HepG2 (cell line): ENCODE data around the gene STEAP1. TPM values are rescaled to one million over a fixed set of nuclear protein-coding genes. Genes with fewer than 3 reads are reported as not detected.

Experiments used
- ATAC-seq: fragments of 200-7000 bp; cut with Tn5 transposase; 3 replicates; pipeline ENCODE4 v1.9.1; 2020; ENCODE audit warnings: mild to moderate bottlenecking, moderate library complexity
- BruUV-seq: library from RNA; stranded (reverse); fragments of 400-500 nt; replicated peaks from 2 replicates; lab custom pipeline; 2021; lab: Mats Ljungman, UMichigan
- CTCF ChIA-PET: fragments of 300-600 bp; formaldehyde crosslinking; extraction: SDS; loops from one replicate; lab custom pipeline; 2021; ENCODE audit warnings: low total read pairs, inconsistent platforms, low intra/inter-chr PET ratio; lab: Yijun Ruan, JAX
- POLR2A ChIA-PET: fragments of 350-600 bp; sonication (Branson Sonifier 250); formaldehyde crosslinking; loops from one replicate; lab custom pipeline; 2020; ENCODE audit warnings: antibody characterized with exemption, inconsistent platforms; lab: Yijun Ruan, JAX
- DNase-seq: peaks from one replicate; pipeline ENCODE4 v3.0.0-alpha.2; 2015; ENCODE audit warnings: low spot score
- FAIRE-seq: peaks from 3 replicates; lab custom pipeline; 2011; peaks lifted over from hg19 to GRCh38; lab: Jason Lieb, UNC
- H2AFZ ChIP-seq: one replicate; pipeline ENCODE4 v1.6.1; 2011; ENCODE audit warnings: low read length, inconsistent platforms
- H3K27ac ChIP-seq: fragments of 300-600 bp; 3 replicates; pipeline ENCODE4 v1.8.0; 2011; ENCODE audit warnings: mixed run types, mild to moderate bottlenecking, mixed read lengths, low read length, inconsistent platforms; ENCODE audit not compliant: insufficient read depth; ENCODE audit errors: extremely low read length
- H3K27me3 ChIP-seq, 2 experiments: fragments of 200-600 bp in 1 of 2; 2 replicates in 1 of 2; 3 replicates in 1 of 2; pipeline versions ENCODE4 v1.6.0 to v1.8.0; 2011; ENCODE audit warnings: low read length in 2 of 2, mild to moderate bottlenecking in 2 of 2, moderate library complexity in 2 of 2, inconsistent platforms in 1 of 2; ENCODE audit not compliant: insufficient read depth in 2 of 2, control insufficient read depth in 1 of 2
- H3K36me3 ChIP-seq, 2 experiments: fragments of 200-600 bp in 1 of 2; replicated peaks in 1 of 2; 2 replicates in 1 of 2; 3 replicates in 1 of 2; pipeline versions ENCODE4 v1.5.1 to v1.8.0; 2011; ENCODE audit warnings: low read length in 2 of 2, inconsistent platforms in 1 of 2; ENCODE audit not compliant: insufficient read depth in 2 of 2, control insufficient read depth in 1 of 2
- H3K4me1 ChIP-seq: 2 replicates; pipeline ENCODE4 v1.5.1; 2012; ENCODE audit warnings: low read length, inconsistent platforms; ENCODE audit not compliant: insufficient read depth
- H3K4me2 ChIP-seq: 2 replicates; pipeline ENCODE4 v1.6.0; 2011; ENCODE audit warnings: low read depth, low read length, inconsistent platforms
- H3K4me3 ChIP-seq, 3 experiments: fragments of 200-600 bp in 1 of 3; sonication (generic), shearing (Covaris generic) in 1 of 3; replicated peaks in 1 of 3; 2 replicates each; pipeline ENCODE4 v1.5.1; 2011 to 2016; ENCODE audit warnings: low read length in 3 of 3, inconsistent platforms in 2 of 3, low read depth in 2 of 3, mild to moderate bottlenecking in 2 of 3, control low read depth in 1 of 3, mixed read lengths in 1 of 3; ENCODE audit not compliant: insufficient read depth in 1 of 3
- H3K79me2 ChIP-seq: one replicate; pipeline ENCODE4 v1.6.1; 2011; ENCODE audit warnings: low read length, inconsistent platforms; ENCODE audit not compliant: insufficient read depth
- H3K9ac ChIP-seq: 2 replicates; pipeline ENCODE4 v1.6.0; 2011; ENCODE audit warnings: mild to moderate bottlenecking, low read depth, low read length, inconsistent platforms; ENCODE audit not compliant: insufficient read depth
- H3K9me3 ChIP-seq: 2 replicates; pipeline ENCODE4 v1.5.1; 2012; ENCODE audit warnings: mild to moderate bottlenecking, low read length
- H4K20me1 ChIP-seq: 2 replicates; pipeline ENCODE4 v1.6.0; 2011; ENCODE audit warnings: inconsistent platforms, mild to moderate bottlenecking, low read length, moderate library complexity; ENCODE audit not compliant: insufficient read depth
- AHR ChIP-seq: IDR thresholded peaks from 2 replicates; pipeline ENCODE4 v1.6.1; 2018; ENCODE audit warnings: missing genetic modification reagents, missing compliant biosample characterization
- ATF4 ChIP-seq, 2 experiments: fragments of 450-650 bp in 1 of 2; sonication (generic) in 1 of 2; formaldehyde crosslinking; IDR thresholded peaks; 2 replicates each; pipeline versions ENCODE4 v1.5.0 to v1.8.0; 2020 to 2022; ENCODE audit warnings: mild to moderate bottlenecking in 1 of 2, missing genetic modification reagents in 1 of 2
- BCL6 ChIP-seq: IDR thresholded peaks from 2 replicates; pipeline ENCODE4 v1.6.1; 2016; ENCODE audit warnings: missing genetic modification reagents, missing compliant biosample characterization
- CEBPG ChIP-seq: IDR thresholded peaks from 2 replicates; pipeline ENCODE4 v1.6.1; 2016
- EP300 ChIP-seq, 3 experiments: sonication (generic) in 1 of 3; formaldehyde crosslinking in 1 of 3; IDR thresholded peaks; 2 replicates each; pipeline versions ENCODE4 v1.5.1 to v1.6.1; 2011 to 2020; ENCODE audit warnings: low read depth in 2 of 3, low read length in 2 of 3, borderline replicate concordance in 1 of 3, improper control_type of control experiment in 1 of 3, mild to moderate bottlenecking in 1 of 3, missing genetic modification reagents in 1 of 3, moderate library complexity in 1 of 3
- KLF16 ChIP-seq, 2 experiments: sonication (generic) in 1 of 2; formaldehyde crosslinking in 1 of 2; IDR thresholded peaks; 2 replicates each; pipeline versions ENCODE4 v1.6.1 to v1.8.0; 2016 to 2023; ENCODE audit warnings: missing genetic modification reagents in 2 of 2, missing compliant biosample characterization in 1 of 2
- RBM22 ChIP-seq: fragments of 200-400 bp; formaldehyde crosslinking; optimal IDR thresholded peaks from 2 replicates; pipeline ENCODE3; 2017; ENCODE audit warnings: mild to moderate bottlenecking, low read length, moderate library complexity
- SOX6 ChIP-seq, 2 experiments: fragments of 450-650 bp in 1 of 2; sonication (generic) in 1 of 2; formaldehyde crosslinking in 1 of 2; IDR thresholded peaks; 2 replicates each; pipeline versions ENCODE4 v1.4.0 to v1.6.1; 2017 to 2020; ENCODE audit warnings: antibody characterized with exemption in 1 of 2, mild to moderate bottlenecking in 1 of 2, missing genetic modification reagents in 1 of 2
- WGBS: methylation state at CpG from one replicate; pipeline ENCODE4 v1.1.6; 2017; ENCODE audit warnings: low lambda C conversion rate; 5-methylcytosine and 5-hydroxymethylcytosine counted together
- in situ Hi-C: cut with HindIII; loops from 2 replicates; pipeline ENCODE4 v1.10.0; 2017; ENCODE audit warnings: low pct_unique_long_range_greater_than_20kb; ENCODE audit not compliant: extremely low pct_ligation_motif_present
- intact Hi-C: fragments of 100-400 bp; cut with micrococcal nuclease; formaldehyde crosslinking; loops from one replicate; pipeline ENCODE4 v1.10.0; 2022; ENCODE audit not compliant: unreplicated experiment
- polyA plus RNA-seq, 8 experiments: library from polyadenylated mRNA; depleted of rRNA in 3 of 8; stranded (reverse) in 7 of 8; unstranded in 1 of 8; fragments of >200 nt; fragmentation: Illumina TruSeq in 4 of 8; extraction: Trizol in 4 of 8; gene quantifications; 2 replicates each; pipeline versions ENCODE4 v1.2.1 to v1.2.3, GENCODE V29; 2011 to 2016; ENCODE audit warnings: low read depth in 4 of 8, missing spikeins in 1 of 8, mixed read lengths in 1 of 8; ENCODE audit not compliant: insufficient read depth in 1 of 8
- total RNA-seq, 5 experiments: library from RNA; depleted of rRNA; stranded (reverse); fragments of >200 nt; fragmentation: Illumina TruSeq; extraction: Trizol; gene quantifications; 2 replicates each; pipeline ENCODE4 v1.2.3, GENCODE V29; 2016; ENCODE audit warnings: low read depth in 1 of 5
- TF ChIP-seq, protein P1 (sequence below): sonication (generic); formaldehyde crosslinking; conservative IDR thresholded peaks from 2 replicates; pipeline ENCODE4 v1.4.0; 2020; ENCODE audit warnings: mild to moderate bottlenecking, missing genetic modification reagents, moderate library complexity

STEAP1 gene
- total and polyA plus RNA-seq, 2 of the 13 experiments (the other 11 are each of a cell fraction or from before 2014, with no cell fraction given), result 23.2 to 24.2 TPM

GRCh38 chr7:90180011-90180585, 25.8 kb downstream of the STEAP1 start:
- no peak overlapping the region for H2AFZ ChIP-seq
- no peak overlapping the region for H3K4me2 ChIP-seq
- no peaks in the 10 kb centered on the region for H3K27me3 ChIP-seq
- ChIA-PET CTCF (no interaction called here), POLR2A (interaction anchor here (1.2 to 4.5 kb wide), 3 partner anchors 8 to 31 kb away, joined by 3 to 65 read pairs (median 6); partner anchors contain the start of genes STEAP1 and STEAP2)
- in situ Hi-C loops, result no loop called here
- 80% methylated on average over 1 of the region's 1 CpG for WGBS
- ATAC-seq, result no peak
- peak overlapping the region; percentile 1 for H3K27ac ChIP-seq
- H4K20me1 ChIP-seq, result no peaks in the 10 kb centered on the region
- no peaks in the 10 kb centered on the region for H3K36me3 ChIP-seq
- intact Hi-C loops, result no loop called here
- DNase-seq, result peak; percentile 35
- no peak overlapping the region for H3K4me3 ChIP-seq
- H3K4me1 ChIP-seq, result peaks cover 29% of the 10 kb centered on the region
- TF ChIP-seq ATF4 (CRISPR knock-in tag; IDR thresholded peaks at IDR 0.05), result peak; percentile 49 to 89; a peak in 3 of 4 replicates
- 0 out of 4 replicates have a peak, but pooled peaks of 1 of the 2 experiments have one; percentile 31 for TF ChIP-seq EP300 (IDR thresholded peaks at IDR 0.05; ENCODE audit: low read depth in 2 of 2, low read length in 2 of 2)
- TF ChIP-seq EP300 (CRISPR knock-in tag; IDR thresholded peaks at IDR 0.05; ENCODE audit: borderline replicate concordance), result no peak
- 0 out of 4 replicates have a peak, but pooled peaks of 1 of the 2 experiments have one; percentile 4 for TF ChIP-seq KLF16 (CRISPR knock-in tag; IDR thresholded peaks at IDR 0.05)
- TF ChIP-seq BCL6, result peak; percentile 19; the same call in 1 of the 2 replicates
- TF ChIP-seq, protein P1, sequence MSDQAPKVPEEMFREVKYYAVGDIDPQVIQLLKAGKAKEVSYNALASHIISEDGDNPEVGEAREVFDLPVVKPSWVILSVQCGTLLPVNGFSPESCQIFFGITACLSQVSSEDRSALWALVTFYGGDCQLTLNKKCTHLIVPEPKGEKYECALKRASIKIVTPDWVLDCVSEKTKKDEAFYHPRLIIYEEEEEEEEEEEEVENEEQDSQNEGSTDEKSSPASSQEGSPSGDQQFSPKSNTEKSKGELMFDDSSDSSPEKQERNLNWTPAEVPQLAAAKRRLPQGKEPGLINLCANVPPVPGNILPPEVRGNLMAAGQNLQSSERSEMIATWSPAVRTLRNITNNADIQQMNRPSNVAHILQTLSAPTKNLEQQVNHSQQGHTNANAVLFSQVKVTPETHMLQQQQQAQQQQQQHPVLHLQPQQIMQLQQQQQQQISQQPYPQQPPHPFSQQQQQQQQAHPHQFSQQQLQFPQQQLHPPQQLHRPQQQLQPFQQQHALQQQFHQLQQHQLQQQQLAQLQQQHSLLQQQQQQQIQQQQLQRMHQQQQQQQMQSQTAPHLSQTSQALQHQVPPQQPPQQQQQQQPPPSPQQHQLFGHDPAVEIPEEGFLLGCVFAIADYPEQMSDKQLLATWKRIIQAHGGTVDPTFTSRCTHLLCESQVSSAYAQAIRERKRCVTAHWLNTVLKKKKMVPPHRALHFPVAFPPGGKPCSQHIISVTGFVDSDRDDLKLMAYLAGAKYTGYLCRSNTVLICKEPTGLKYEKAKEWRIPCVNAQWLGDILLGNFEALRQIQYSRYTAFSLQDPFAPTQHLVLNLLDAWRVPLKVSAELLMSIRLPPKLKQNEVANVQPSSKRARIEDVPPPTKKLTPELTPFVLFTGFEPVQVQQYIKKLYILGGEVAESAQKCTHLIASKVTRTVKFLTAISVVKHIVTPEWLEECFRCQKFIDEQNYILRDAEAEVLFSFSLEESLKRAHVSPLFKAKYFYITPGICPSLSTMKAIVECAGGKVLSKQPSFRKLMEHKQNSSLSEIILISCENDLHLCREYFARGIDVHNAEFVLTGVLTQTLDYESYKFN (CRISPR knock-in tag), result 0 out of 2 replicates have a peak, but pooled peaks have one; percentile 19
- TF ChIP-seq AHR (CRISPR knock-in tag), result no peak
- peak; percentile 65 for TF ChIP-seq CEBPG (CRISPR knock-in tag)
- no peak for TF ChIP-seq RBM22
- TF ChIP-seq SOX6 (IDR thresholded peaks at IDR 0.05), result no peak
- peak; percentile 24; the same call in 1 of the 2 replicates for TF ChIP-seq SOX6 (CRISPR knock-in tag; IDR thresholded peaks at IDR 0.05)
- no peak overlapping the region for H3K9ac ChIP-seq
- FAIRE-seq, result peak; percentile 46
- no TSS peak for BruUV-seq
- H3K79me2 ChIP-seq, result no peaks in the 10 kb centered on the region
- no peaks in the 10 kb centered on the region for H3K9me3 ChIP-seq
